Activated CD8-positive, alpha-beta memory T cell treated with anti-CD3 and anti-CD28 coated beads, Interleukin-2, amount 50 U/mL, for 24 hours (primary cell): Measurements from ENCODE around the gene FN1.

Experiments used
- DNase-seq: peaks from one replicate; pipeline ENCODE4 v3.0.0-alpha.2; 2020; ENCODE audit errors: extremely low read depth

The FN1 gene

DNA sequence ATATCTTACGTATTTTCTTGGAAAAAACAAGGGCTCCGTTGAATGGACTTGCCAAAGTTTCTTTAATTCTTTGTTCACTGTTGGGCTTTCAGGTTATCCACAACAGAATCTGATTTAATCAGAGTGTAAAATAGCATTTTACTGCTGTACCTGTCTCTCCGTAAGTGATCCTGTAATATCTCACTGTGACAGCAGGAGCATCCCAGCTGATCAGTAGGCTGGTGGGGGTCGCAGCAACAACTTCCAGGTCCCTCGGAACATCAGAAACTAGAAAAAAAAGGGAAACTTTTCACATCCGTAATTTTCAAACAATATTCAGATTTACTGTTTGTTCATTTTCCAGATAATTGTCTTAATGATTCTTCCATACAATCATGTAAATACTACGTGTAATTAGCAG lies 51.2 kb downstream of the FN1 start:
- DNase-seq = no peak

DNA sequence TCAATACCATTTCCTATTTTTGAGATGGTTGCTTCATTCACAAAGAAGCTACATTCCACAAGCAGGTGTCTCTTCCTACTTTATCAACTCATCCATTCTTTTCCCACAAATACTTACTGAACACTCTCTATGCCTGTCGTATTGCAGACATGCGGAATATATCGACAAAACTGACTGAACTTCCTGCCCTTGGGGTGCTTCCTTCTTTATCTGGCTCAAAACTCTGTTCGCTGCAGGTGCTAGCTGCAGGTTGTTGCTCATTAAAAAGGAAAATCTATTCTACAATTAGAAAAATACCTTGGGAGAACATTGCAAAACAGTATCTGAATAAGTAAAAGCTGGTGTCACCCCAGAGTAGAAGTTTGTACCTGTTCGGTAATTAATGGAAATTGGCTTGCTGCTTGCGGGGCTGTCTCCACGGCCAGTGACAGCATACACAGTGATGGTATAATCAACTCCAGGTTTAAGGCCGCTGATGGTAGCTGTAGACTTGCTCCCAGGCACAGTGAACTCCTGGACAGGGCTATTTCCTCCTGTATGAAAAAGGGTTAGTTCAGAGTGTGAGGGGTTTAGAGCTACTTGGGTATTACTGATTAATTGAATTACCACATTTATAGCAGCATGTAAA lies 52.1 kb downstream of the FN1 start:
- no peak for DNase-seq

DNA sequence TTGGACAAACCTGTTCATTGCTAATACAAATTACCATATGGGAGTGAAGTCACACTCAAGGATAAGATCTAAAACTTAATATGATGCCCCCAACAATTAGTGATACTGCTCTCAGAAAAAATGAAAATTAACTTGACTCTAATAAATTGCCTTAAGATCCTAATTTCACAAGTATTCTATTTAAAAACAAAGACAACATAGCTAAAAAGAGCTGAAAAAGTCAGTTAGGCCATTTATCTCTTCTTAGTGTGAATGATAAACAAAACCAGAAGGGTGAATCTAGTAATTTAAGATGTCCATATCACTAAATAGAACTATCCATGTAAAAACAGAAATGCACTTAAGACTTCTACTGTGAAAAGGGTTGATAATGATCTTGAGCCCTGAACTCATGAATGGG lies 53.4 kb downstream of the FN1 start:
- DNase-seq = no peak

DNA sequence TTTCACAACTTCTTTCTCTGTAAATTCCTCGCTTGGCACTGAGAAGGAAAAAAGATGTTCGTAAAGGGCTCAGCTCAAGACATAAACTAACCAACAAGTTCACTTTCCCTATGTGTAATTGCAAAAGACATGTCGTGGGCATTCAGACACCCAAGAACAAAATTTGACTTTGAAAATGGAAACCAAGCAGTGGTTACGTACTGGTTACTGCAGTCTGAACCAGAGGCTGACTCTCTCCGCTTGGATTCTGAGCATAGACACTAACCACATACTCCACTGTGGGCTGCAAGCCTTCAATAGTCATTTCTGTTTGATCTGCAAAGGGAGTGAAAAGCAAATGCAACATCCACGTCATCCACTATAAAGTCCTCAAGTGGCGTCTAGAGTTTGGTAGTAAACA lies 53.9 kb downstream of the FN1 start:
- DNase-seq = no peak

DNA sequence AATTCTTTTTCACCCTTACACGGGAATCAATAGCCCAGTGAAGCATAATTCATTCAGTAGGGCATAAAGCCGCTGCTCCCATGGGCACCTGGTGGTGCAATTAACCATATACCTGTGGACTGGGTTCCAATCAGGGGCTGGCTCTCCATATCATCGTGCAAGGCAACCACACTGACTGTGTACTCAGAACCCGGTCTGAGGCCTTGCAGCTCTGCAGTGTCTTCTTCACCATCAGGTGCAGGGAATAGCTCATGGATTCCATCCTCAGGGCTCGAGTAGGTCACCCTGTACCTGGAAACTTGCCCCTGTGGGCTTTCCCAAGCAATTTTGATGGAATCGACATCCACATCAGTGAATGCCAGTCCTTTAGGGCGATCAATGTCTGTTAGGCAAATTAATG lies 55.2 kb downstream of the FN1 start:
- no peak for DNase-seq

DNA sequence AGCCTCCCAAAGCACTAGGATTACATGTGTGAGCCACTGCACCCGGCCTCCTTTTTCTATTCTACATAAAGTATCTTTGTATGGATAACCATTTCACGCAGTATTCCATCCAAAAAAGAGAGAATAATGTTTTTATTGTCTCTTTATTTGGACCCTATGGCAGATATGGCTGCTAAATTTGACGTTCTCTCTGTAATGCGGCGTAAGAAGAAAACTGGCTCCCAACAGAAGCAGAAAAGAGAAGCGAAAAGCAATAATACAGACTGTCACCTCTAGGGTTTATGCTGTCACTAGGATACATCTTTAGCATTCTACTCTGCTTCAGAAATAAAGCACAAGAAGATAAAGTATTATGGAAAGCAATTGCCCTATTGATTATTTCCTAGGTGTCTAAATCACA lies 55.9 kb downstream of the FN1 start:
- no peak for DNase-seq

DNA sequence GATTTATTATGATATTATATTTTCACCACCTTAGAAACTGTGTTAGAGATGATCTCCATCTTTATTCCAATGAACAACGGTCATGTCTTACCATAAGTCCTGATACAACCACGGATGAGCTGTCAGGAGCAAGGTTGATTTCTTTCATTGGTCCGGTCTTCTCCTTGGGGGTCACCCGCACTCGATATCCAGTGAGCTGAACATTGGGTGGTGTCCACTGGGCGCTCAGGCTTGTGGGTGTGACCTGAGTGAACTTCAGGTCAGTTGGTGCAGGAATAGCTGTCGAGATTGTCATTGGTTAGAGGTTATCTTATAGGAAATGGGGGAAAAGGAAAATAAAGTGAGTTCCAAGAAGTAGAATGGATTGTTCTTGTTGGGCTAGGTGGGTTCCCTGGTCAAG lies 56.8 kb downstream of the FN1 start:
- DNase-seq = no peak

DNA sequence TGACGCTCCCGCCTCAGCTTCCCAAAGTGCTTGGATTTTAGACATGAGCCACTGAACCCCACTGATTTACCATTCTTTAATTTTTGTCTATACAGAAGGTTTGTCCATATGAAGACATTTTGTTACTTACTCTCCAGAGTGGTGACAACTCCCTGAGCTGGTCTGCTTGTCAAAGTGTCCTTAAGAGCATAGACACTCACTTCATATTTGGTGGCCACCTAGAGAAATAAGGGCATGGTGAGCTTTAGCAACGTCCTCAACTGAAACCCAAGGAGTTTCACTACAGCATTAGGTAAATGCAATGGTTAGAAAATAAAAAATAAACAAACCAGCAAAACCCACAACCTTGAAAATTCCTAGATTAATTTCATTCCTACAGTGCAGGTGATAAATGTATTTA lies 57.8 kb downstream of the FN1 start:
- no peak for DNase-seq

DNA sequence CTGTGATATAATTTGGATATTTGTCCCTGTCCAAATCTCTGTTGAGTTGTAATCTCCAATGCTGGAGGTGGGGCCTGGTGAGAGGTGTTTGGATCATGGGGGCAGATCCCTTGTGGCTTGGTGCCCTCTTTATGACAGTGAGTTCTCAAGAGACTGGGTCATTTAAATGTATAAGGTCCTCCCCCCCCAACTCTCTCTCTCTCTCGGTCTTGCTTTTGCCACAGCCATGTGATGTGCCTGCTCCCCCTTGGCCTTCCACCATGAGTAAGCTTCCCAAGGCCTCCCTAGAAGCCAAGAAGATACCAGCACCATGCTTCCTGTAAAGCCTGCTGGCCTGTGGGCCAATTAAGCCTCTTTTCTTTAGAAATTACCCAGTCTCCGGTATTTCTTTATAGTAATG lies 58.6 kb downstream of the FN1 start:
- DNase-seq = no peak

DNA sequence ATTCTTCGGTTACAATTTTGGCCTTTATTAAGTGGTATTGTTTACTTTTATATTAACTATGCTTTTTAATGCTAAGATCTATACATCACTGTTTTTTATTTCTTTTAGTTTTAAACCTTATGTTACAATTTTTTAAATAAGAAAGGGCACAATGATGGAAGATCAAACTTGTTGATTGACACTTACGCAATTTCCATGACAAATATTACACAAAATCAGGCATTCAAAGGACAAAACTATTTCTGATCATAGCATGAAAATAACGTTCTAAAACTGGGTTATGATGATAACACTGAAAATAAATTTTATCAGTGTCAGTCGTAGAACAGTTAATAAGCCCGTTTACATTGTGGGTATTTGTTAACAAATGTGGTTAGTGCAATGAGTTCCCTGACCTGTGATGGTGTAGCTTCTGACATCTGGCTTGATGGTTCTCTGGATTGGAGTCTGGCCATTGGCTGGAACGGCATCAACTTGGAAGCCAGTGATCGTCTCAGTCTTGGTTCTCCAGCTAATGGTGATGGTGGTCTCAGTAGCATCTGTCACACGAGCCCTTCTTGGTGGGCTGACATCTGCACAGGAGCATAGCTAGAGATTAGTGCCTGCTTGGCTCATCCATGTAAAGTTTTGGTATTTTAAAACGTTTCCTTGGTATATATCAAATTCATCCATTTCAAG lies 59.6 kb downstream of the FN1 start:
- no peak for DNase-seq

DNA sequence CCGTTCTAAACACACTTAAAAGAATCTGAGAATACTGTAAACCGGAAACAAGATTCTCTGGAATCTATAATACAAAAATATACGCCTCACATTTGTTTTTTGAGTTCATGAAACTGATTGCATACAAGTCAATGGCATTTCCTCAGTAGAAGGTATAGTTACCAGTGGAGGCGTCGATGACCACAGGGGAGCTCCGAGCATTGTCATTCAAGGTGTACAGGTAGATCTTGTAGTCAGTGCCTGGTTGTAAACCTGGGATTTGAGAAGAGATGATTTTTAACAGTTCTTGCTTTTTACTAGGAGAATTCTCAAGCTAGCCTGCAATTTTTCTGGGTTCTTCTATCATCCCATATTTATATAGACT lies 60.4 kb downstream of the FN1 start:
- DNase-seq = no peak

DNA sequence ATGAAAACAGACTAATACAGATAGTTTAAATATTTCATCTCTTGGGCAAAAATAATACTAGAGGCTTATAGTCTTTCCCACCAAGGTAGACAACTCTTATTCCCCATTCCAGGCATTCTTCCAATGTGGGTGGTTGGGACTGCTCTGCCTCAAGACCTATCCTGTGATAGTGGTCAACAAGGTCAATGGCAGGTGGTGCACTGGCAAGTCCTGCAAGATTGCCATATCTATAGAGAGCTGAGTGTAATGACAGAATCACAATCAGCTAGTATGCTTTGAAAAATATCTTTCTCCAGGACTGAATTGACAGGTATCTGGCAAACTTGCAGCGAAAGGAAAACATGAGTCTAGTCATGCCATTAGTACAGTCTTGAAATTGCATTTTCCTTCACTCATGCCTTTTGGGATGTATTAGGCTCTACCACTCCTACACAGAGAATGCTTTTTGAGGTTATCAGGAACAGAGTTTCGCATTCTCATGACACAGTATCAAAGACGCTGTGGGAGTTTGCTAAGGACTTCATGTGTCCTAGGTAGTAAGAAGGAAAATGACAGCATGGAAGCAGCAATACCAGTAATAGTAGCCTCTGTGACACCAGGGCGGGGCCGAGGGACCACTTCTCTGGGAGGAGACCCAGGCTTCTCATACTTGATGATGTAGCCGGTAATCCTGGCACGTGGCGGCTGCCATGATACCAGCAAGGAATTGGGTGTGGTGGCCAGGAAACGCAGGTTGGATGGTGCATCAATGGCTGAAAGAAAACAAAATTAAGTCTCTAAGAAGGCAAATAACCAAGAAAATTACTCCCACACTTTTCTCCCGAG lies 61.0 kb downstream of the FN1 start:
- no peak for DNase-seq

DNA sequence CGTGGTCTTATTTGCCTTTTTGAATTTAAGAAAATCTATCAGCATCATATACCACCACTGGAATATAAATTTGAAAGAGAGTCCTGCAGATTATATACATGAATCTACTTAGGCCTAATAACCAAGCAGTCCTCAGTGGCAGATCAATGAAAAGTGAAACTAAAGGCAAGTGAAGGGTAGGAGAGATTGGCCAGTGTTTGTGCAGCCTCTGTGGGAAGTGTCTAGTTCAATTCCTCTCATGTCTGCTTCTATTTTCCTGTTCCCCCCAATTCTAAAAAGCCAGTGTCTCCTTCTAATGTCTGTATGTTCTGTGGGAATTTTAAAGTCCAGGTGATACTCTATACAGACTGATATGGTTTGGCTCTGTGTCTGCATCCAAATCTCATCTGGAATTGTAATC lies 61.9 kb downstream of the FN1 start:
- no peak for DNase-seq

DNA sequence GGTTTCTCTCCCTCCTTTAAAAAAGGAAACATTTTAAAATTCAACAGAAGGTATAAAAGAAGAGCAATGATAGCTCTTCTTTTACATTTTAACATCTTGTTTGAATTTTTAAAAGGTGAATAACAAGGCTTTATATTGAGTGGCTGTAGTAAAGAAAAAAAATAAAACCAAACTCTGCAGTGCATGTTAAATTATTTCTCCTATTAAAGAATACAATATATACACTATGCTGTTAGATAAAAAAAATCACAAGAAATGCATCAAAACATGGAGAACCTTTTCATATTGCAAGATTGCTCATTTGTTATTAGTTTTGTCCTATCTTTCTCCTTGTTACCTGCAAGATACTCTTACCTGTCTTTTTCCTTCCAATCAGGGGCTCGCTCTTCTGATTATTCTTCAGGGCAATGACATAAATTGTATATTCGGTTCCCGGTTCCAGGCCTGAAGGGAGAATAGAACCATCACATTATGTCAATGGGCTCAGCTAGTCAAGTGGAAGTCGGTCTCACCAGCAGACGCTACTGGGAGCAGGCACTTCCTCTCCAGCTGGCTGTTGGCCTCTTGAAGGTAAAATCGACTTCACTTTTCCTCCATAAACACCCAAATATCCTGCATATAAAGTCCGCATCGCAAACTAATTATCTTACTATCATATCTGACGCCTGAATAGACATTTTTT lies 62.8 kb downstream of the FN1 start:
- no peak for DNase-seq

DNA sequence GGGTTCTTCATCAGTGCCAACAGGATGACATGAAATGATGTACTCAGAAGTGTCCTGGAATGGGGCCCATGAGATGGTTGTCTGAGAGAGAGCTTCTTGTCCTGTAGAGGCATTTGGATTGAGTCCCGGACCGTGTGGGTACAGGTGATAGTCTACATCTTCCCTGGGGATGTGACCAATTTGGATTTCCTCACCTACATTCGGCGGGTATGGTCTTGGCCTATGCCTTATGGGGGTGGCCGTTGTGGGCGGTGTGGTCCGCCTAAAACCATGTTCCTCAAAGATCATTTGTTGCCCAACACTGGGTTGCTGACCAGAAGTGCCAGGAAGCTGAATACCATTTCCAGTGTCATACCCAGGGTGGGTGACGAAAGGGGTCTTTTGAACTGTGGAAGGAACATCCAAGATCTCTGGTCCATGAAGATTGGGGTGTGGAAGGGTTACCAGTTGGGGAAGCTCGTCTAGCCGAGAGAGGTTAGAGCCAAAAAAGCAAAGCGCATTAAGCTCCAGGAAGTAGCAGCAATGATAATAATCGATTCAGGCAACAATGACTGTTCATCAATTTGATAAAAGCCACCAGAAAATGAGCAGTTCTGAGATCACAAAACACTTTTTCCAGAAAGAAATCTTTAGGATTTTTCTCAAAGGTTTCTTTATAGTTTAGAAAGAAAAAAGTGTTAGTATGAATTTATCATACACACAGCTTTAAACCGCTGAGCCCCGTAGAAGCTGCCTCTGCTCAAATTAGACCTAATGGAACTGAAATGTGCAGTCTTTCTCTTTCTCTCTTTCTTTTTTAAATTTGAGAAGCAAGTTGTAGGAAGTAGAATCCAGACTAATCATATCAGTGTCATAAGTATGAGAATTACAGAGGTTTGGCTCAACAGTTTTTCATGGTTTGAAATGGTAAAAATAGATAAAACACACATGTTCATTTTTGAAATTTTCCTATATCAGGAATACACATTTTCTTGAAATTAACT lies 63.7 kb downstream of the FN1 start:
- no peak for DNase-seq

DNA sequence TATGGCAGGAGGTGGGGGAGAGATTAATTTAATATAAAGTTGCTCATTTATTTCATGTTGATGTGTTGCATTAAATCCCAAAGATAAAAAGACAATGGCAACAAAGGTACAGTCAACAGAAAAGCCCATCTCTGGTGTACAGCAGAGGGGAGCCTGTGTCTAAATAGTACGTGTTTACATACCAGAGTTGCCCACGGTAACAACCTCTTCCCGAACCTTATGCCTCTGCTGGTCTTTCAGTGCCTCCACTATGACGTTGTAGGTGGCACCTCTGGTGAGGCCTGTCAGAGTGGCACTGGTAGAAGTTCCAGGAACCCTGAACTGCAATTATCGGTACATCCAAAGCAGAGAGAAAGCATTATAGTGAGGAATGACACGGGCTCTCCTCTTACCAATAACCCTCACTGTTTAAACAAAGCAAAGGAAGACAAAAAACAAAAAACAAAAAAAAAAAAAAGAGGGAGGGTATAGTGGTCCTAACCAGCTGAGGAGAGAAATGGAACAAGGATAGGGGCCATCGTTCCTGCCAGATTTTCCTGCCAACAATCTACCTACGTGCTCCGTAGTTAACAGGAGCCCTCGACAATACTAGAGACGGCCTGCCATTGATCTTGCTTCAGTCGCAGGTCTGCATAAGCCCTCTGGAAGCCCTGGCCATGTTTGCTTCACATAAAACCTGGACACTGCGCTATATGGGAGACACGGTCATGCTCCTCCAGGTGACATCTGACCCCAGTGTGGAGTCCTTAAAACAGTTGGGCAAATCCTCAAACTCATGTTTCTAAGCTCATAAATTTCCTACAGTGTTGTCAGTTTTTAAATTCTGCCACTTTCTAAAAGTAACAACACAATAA lies 65.5 kb downstream of the FN1 start:
- no peak for DNase-seq

DNA sequence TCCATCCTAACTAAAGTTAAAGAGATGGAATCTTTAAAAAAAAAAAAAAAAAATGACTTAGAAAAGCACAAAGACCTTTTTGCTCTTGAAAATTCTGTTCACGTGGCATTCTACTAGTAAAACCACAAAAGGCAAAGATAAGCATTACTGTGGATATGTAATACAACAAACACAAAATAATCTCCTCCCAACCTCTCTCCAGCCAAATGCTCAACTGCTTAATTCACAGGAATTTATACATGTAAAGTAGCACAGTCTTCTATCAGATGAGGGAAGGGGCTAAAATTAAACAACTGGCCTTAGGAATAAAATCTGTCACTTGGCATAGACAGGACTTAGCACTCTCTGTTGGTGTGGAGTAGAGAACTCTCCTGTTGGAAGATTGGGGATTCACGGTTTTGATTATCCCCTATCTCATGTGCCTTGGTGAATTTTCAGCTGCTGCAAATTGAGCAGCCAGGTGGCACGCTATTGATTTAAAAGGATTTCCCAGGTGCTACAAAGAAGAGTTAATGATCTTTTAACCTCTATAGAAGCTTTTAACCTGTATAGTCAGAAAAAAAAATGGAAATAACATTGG lies 66.6 kb downstream of the FN1 start:
- DNase-seq = no peak

DNA sequence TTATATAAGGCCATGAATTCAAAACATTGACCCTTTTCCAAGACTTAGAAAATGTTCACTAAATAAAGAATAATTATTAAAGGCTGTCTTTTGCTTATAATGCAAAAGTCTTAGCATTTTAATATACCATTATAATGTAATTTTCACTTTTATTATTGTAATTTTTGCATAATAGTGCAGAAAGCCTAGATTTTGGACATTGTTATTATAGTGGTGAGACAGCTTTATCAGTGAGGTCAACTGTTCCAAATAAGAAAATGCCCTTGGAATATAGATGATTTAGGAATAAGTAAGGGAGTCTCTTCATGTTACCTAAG lies 67.4 kb downstream of the FN1 start:
- DNase-seq = no peak

DNA sequence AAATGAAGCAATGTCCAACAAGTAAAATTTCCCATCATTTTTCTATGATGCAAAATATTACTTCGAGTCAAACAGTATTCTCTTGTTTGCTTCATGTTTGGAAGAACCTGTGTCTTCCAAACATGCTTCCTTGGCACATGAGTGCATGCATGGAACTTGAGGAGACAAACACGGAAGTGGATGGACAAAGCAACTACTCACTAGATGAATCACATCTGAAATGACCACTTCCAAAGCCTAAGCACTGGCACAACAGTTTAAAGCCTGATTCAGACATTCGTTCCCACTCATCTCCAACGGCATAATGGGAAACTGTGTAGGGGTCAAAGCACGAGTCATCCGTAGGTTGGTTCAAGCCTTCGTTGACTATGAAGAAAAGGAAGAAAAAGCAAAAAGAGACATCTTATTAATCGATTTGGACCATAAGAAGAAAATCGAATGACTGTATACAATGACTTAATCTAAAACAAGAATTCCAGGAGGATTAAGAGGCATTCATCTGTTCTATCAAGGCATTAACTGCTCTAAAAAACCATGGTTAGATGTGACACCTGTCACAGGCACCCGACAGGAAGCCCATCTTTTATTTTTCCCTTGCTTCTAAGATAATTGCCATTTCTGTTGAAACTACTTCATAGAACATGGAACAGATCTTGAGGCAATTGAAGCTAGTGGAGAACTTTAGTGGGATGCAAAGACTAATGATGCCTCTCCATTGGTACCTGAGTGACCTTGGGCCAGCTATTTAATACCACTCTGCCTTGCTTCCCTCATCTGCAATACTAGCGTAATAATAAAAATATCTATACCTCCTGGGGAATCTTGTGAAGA lies 68.0 kb downstream of the FN1 start:
- DNase-seq = no peak
